Osteoblast (primary cell): Measurements from ENCODE around the gene TEDC2. TPM values are rescaled to one million over a fixed set of nuclear protein-coding genes. Genes with fewer than 3 reads are reported as not detected.

ENCODE experiments used
- DNase-seq: peaks from one replicate; pipeline ENCODE4 v3.0.0; 2011; ENCODE audit warnings: low spot score, mixed read lengths; ENCODE audit not compliant: insufficient read length; ENCODE audit errors: missing footprints
- H2AFZ ChIP-seq: 2 replicates; pipeline ENCODE4 v1.6.0; 2011; ENCODE audit warnings: mild to moderate bottlenecking, low read length
- H3K27ac ChIP-seq: 2 replicates; pipeline ENCODE4 v1.5.1; 2011; ENCODE audit warnings: mild to moderate bottlenecking, low read depth, low read length, moderate library complexity
- H3K27me3 ChIP-seq: 2 replicates; pipeline ENCODE4 v1.6.0; 2012; ENCODE audit warnings: mild to moderate bottlenecking, control low read depth, inconsistent platforms, low read length, moderate library complexity; ENCODE audit not compliant: insufficient read depth
- H3K36me3 ChIP-seq: 2 replicates; pipeline ENCODE4 v1.5.1; 2011; ENCODE audit warnings: mild to moderate bottlenecking, low read length, control low read depth, moderate library complexity; ENCODE audit not compliant: insufficient read depth
- H3K4me1 ChIP-seq: 2 replicates; pipeline ENCODE4 v1.5.1; 2011; ENCODE audit warnings: mild to moderate bottlenecking, low read length, control low read depth, moderate library complexity; ENCODE audit not compliant: insufficient read depth
- H3K4me2 ChIP-seq: 2 replicates; pipeline ENCODE4 v1.6.0; 2011; ENCODE audit warnings: mild to moderate bottlenecking, low read length; ENCODE audit not compliant: insufficient read depth
- H3K4me3 ChIP-seq: fragments of 200-600 bp; sonication (generic); 3 replicates; pipeline ENCODE4 v1.5.1; 2012; ENCODE audit warnings: mild to moderate bottlenecking, low read length, inconsistent platforms; ENCODE audit not compliant: insufficient read depth
- H3K79me2 ChIP-seq: 2 replicates; pipeline ENCODE4 v1.6.0; 2012; ENCODE audit warnings: mild to moderate bottlenecking, low read length, control low read depth, inconsistent platforms; ENCODE audit not compliant: insufficient read depth
- H3K9me3 ChIP-seq: 2 replicates; pipeline ENCODE4 v1.5.1; 2011; ENCODE audit warnings: low read depth, low read length, control low read depth
- H4K20me1 ChIP-seq: 2 replicates; pipeline ENCODE4 v1.6.0; 2012; ENCODE audit warnings: mild to moderate bottlenecking, low read length, control low read depth; ENCODE audit not compliant: insufficient read depth
- CTCF ChIP-seq: IDR thresholded peaks from 2 replicates; pipeline ENCODE4 v1.5.1; 2011; ENCODE audit warnings: mild to moderate bottlenecking, low read depth, low read length, moderate library complexity; ENCODE audit errors: extremely low read depth
- total RNA-seq: library from RNA; depleted of rRNA; stranded (reverse); fragments of >200 nt; gene quantifications from 2 replicates; pipeline ENCODE4 v1.2.3, GENCODE V29; 2012

The TEDC2 gene
- total RNA-seq, 1 donor: 5.1 TPM

DNA sequence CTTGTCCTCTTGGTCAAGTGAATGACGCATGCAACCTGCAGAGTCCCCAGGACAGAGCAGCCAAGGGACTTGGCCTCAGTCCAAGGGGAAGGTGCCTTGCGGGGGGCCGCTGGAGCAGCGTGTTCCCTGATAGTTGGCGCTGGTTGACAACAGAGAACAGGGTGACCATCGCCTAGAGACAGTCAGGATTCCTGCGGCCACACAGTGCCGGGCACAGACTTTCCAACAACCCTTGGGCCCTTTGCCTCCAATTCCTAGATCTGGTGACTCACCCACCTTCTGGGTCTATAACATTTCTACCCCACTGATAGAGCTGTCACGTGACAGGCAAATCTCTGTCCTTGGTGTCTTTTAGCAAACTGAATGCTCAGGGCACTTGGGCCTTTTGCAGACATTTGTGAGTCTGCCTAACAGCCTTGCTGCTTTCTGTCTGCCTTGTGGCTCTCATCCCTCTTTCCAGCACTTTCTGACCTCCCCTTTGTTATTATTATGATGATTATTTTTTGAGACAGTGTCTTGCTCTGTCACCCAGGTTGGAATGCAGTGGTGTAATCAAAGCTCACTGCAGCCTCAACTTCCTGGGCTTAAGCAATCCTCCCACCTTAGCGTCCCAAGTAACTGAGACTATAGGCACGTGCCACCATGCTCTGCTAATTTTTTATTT lies 11.9 kb upstream of the TEDC2 start:
- Histone ChIP-seq H3K4me1 (peaks cover 4% of the 10 kb centered on the region), H3K27ac (no peak overlapping the region), H2AFZ (no peak overlapping the region), H3K9me3 (no peaks in the 10 kb centered on the region), H4K20me1 (peaks cover 9% of the 10 kb centered on the region), H3K4me3 (no peak overlapping the region), H3K79me2 (no peaks in the 10 kb centered on the region), H3K27me3 (no peaks in the 10 kb centered on the region), H3K36me3 (peaks cover 65% of the 10 kb centered on the region), H3K4me2 (no peak overlapping the region)
- TF ChIP-seq CTCF: no peak
- DNase-seq: no peak

- no peak for TF ChIP-seq CTCF
- H3K36me3 ChIP-seq: peaks cover 59% of the 10 kb centered on the region
- H2AFZ ChIP-seq: no peak overlapping the region
- DNase-seq: no peak
- H3K4me3 ChIP-seq: no peak overlapping the region
- H3K27me3 ChIP-seq: no peaks in the 10 kb centered on the region
- H3K4me2 ChIP-seq: no peak overlapping the region
- no peaks in the 10 kb centered on the region for H3K79me2 ChIP-seq
- H4K20me1 ChIP-seq: peaks cover 9% of the 10 kb centered on the region
- no peak overlapping the region for H3K27ac ChIP-seq
- no peaks in the 10 kb centered on the region for H3K9me3 ChIP-seq
- H3K4me1 ChIP-seq: peaks cover 4% of the 10 kb centered on the region
Observed at GRCh38 chr16:2449118-2449517, 10.8 kb upstream of the TEDC2 start.

DNA sequence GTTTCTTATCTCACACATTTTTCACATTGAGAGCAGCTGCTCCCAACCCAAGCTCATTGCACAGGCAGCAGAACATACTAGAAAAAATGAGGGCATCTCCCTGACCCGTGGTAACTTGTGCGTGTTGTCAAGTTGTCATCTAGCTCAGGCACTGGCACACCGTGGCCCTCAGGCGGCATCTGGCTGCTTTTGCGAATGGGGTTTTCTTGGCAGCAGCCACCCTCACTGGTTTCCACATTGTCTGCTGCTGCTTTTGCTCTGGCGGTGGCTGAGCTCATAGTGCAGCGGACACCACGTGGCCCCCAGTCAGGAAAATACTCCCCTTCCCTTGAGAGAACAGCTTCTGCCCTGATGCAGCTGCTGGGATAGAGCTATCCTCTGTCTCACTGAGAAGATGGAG lies 9.4 kb upstream of the TEDC2 start:
- Histone ChIP-seq H2AFZ (no peak overlapping the region), H3K4me2 (no peak overlapping the region), H3K9me3 (no peaks in the 10 kb centered on the region), H3K4me3 (no peak overlapping the region), H3K79me2 (no peaks in the 10 kb centered on the region), H4K20me1 (peaks cover 9% of the 10 kb centered on the region), H3K27ac (no peak overlapping the region), H3K27me3 (no peaks in the 10 kb centered on the region), H3K36me3 (peaks cover 54% of the 10 kb centered on the region), H3K4me1 (peaks cover 4% of the 10 kb centered on the region)
- TF ChIP-seq CTCF: no peak
- DNase-seq: no peak

- no peak for TF ChIP-seq CTCF
Observed at GRCh38 chr16:2450975-2451381, 8.9 kb upstream of the TEDC2 start.

More at GRCh38 chr16:2450975-2451381, 8.9 kb upstream of the TEDC2 start:
- Histone ChIP-seq H3K27ac (no peak overlapping the region), H3K9me3 (no peaks in the 10 kb centered on the region), H3K4me1 (peaks cover 4% of the 10 kb centered on the region), H3K79me2 (no peaks in the 10 kb centered on the region), H3K27me3 (no peaks in the 10 kb centered on the region), H3K4me2 (no peak overlapping the region), H4K20me1 (peaks cover 9% of the 10 kb centered on the region), H2AFZ (no peak overlapping the region), H3K36me3 (peaks cover 56% of the 10 kb centered on the region), H3K4me3 (no peak overlapping the region)
- DNase-seq: peak; percentile 59
